Measurements from ENCODE around the gene FAM117A. TPM values are rescaled to one million over a fixed set of nuclear protein-coding genes. Genes with fewer than 3 reads are reported as not detected.

Gene FAM117A
- total RNA-seq, 1 donor from 2014 or later: 3.3 TPM

- Mint-ChIP-seq H3K36me3 (ENCODE audit: low read depth) (no peaks in the 10 kb centered on the region), H3K4me3 (ENCODE audit: unreplicated experiment) (no peak overlapping the region), H3K9me3 (ENCODE audit: low read depth) (no peaks in the 10 kb centered on the region), H3K27ac (ENCODE audit: unreplicated experiment) (no peak overlapping the region), H3K27me3 (ENCODE audit: low read depth) (no peaks in the 10 kb centered on the region), H3K4me1 (ENCODE audit: low read depth) (peaks cover 13% of the 10 kb centered on the region)
- no peak for DNase-seq (ENCODE audit: low spot score)
- TF ChIP-seq CTCF (IDR thresholded peaks at IDR 0.05): no peak
Observed at GRCh38 chr17:49776551-49777300, 12.8 kb upstream of the FAM117A start.

- no peaks in the 10 kb centered on the region for H3K27me3 Mint-ChIP-seq (ENCODE audit: low read depth)
- no peak overlapping the region for H3K4me3 Mint-ChIP-seq (ENCODE audit: unreplicated experiment)
Observed at GRCh38 chr17:49775546-49776260, 11.8 kb upstream of the FAM117A start.

GRCh38 chr17:49766918-49767530 is 3.1 kb upstream of the FAM117A start:
- TF ChIP-seq CTCF (IDR thresholded peaks at IDR 0.05): no peak
- H3K4me3 Mint-ChIP-seq (ENCODE audit: unreplicated experiment): no peak overlapping the region
- peaks cover 21% of the 10 kb centered on the region for H3K27me3 Mint-ChIP-seq (ENCODE audit: low read depth)
- no peaks in the 10 kb centered on the region for H3K36me3 Mint-ChIP-seq (ENCODE audit: low read depth)
- peaks cover 13% of the 10 kb centered on the region for H3K4me1 Mint-ChIP-seq (ENCODE audit: low read depth)
- H3K27ac Mint-ChIP-seq (ENCODE audit: unreplicated experiment): no peak overlapping the region
- no peak for DNase-seq (ENCODE audit: low spot score)
- H3K9me3 Mint-ChIP-seq (ENCODE audit: low read depth): no peaks in the 10 kb centered on the region

More at GRCh38 chr17:49775546-49776260, 11.8 kb upstream of the FAM117A start:
- no peak for DNase-seq (ENCODE audit: low spot score)
- TF ChIP-seq CTCF (IDR thresholded peaks at IDR 0.05): no peak
- H3K36me3 Mint-ChIP-seq (ENCODE audit: low read depth): no peaks in the 10 kb centered on the region
- H3K4me1 Mint-ChIP-seq (ENCODE audit: low read depth): peaks cover 13% of the 10 kb centered on the region
- no peak overlapping the region for H3K27ac Mint-ChIP-seq (ENCODE audit: unreplicated experiment)
- no peaks in the 10 kb centered on the region for H3K9me3 Mint-ChIP-seq (ENCODE audit: low read depth)

- no peaks in the 10 kb centered on the region for H3K36me3 Mint-ChIP-seq (ENCODE audit: low read depth)
- H3K4me3 Mint-ChIP-seq (ENCODE audit: unreplicated experiment): peak overlapping the region; percentile 67
- DNase-seq (ENCODE audit: low spot score): no peak
- H3K27ac Mint-ChIP-seq (ENCODE audit: unreplicated experiment): no peak overlapping the region
- no peak for TF ChIP-seq CTCF (IDR thresholded peaks at IDR 0.05)
- H3K9me3 Mint-ChIP-seq (ENCODE audit: low read depth): no peaks in the 10 kb centered on the region
- peaks cover 13% of the 10 kb centered on the region for H3K4me1 Mint-ChIP-seq (ENCODE audit: low read depth)
- peaks cover 21% of the 10 kb centered on the region for H3K27me3 Mint-ChIP-seq (ENCODE audit: low read depth)
Observed at GRCh38 chr17:49764559-49765180, 739 bp upstream of the FAM117A start.

Measured in chondrocyte (in vitro differentiated cells).